ENCODE measurements around the gene SGCE.

The SGCE gene

GRCh38 chr7:94594882-94595281 is 61.1 kb downstream of the SGCE start:
- no peak overlapping the region for H3K4me3 ChIP-seq (ENCODE audit: low read depth, low read length)
- no peak for TF ChIP-seq CTCF (IDR thresholded peaks at IDR 0.05; ENCODE audit: insufficient read depth, low read depth, low read length, missing control alignments)
- no peak for DNase-seq (ENCODE audit: low read depth)

- no peak for DNase-seq (ENCODE audit: low read depth)
- no peak overlapping the region for H3K4me3 ChIP-seq (ENCODE audit: low read depth, low read length)
- no peak for TF ChIP-seq CTCF (IDR thresholded peaks at IDR 0.05; ENCODE audit: insufficient read depth, low read depth, low read length, missing control alignments)
These were observed 64.8 kb downstream of the SGCE start for GRCh38 chr7:94591176-94591575.

- no peak for DNase-seq (ENCODE audit: low read depth)
- TF ChIP-seq CTCF (IDR thresholded peaks at IDR 0.05; ENCODE audit: insufficient read depth, low read depth, low read length, missing control alignments) = no peak
- no peak overlapping the region for H3K4me3 ChIP-seq (ENCODE audit: low read depth, low read length)
These were observed 65.3 kb downstream of the SGCE start for GRCh38 chr7:94590526-94591162.

GRCh38 chr7:94588075-94588474 is 67.9 kb downstream of the SGCE start:
- TF ChIP-seq CTCF (IDR thresholded peaks at IDR 0.05; ENCODE audit: insufficient read depth, low read depth, low read length, missing control alignments) = no peak
- DNase-seq (ENCODE audit: low read depth) = no peak

GRCh38 chr7:94584113-94584512 is 71.8 kb downstream of the SGCE start:
- TF ChIP-seq CTCF (IDR thresholded peaks at IDR 0.05; ENCODE audit: insufficient read depth, low read depth, low read length, missing control alignments) = no peak
- H3K4me3 ChIP-seq (ENCODE audit: low read depth, low read length) = no peak overlapping the region
- no peak for DNase-seq (ENCODE audit: low read depth)

More at GRCh38 chr7:94588075-94588474, 67.9 kb downstream of the SGCE start:
- no peak overlapping the region for H3K4me3 ChIP-seq (ENCODE audit: low read depth, low read length)

- TF ChIP-seq CTCF (IDR thresholded peaks at IDR 0.05; ENCODE audit: insufficient read depth, low read depth, low read length, missing control alignments) = no peak
- H3K4me3 ChIP-seq (ENCODE audit: low read depth, low read length) = no peak overlapping the region
- DNase-seq (ENCODE audit: low read depth) = no peak
These were observed 75.3 kb downstream of the SGCE start for GRCh38 chr7:94580601-94581000.

- TF ChIP-seq CTCF (IDR thresholded peaks at IDR 0.05; ENCODE audit: insufficient read depth, low read depth, low read length, missing control alignments) = no peak
- no peak overlapping the region for H3K4me3 ChIP-seq (ENCODE audit: low read depth, low read length)
- no peak for DNase-seq (ENCODE audit: low read depth)
These were observed 76.5 kb downstream of the SGCE start for GRCh38 chr7:94579470-94579869.
